GM12892 (cell line): ENCODE results near the gene PARD3.

Source experiments
- POLR2A ChIP-seq: IDR thresholded peaks from 2 replicates; pipeline ENCODE4 v1.6.1; 2011; ENCODE audit warnings: low read depth, low read length, control low read depth
- POLR2AphosphoS5 ChIP-seq: IDR thresholded peaks from 2 replicates; pipeline ENCODE4 v1.6.1; 2011; ENCODE audit warnings: low read depth, low read length, control low read depth
- TAF1 ChIP-seq: IDR thresholded peaks from 2 replicates; pipeline ENCODE4 v1.6.1; 2011; ENCODE audit warnings: low read depth, mild to moderate bottlenecking, control low read depth, low read length, borderline replicate concordance

DNA sequence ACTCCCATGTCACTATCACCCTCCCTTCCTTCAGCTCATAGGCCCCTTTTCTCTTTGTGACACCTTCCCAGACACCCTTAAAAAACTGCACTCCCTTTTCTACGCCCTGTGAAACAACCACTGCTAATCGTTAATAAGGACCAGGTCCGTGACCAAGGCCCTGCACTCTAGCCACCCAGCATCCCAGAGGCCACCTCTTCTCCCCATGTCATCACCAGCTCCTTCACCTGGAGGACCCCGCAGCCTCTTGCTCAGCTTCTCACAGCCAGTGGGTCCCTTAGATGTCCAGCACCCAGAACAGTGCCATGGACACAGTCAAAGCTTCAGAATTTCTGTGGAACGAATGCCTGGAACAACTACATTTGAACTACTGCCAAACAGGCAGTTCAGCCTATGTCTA is 2.3 kb downstream of the PARD3 start:
- TF ChIP-seq TAF1: no peak
- no peak for TF ChIP-seq POLR2A
- TF ChIP-seq POLR2AphosphoS5: no peak
